HepG2 (cell line): ENCODE results near the gene ARL5B. TPM values are rescaled to one million over a fixed set of nuclear protein-coding genes. Genes with fewer than 3 reads are reported as not detected.

Experiments used
- CBFB ChIP-seq: sonication (generic); formaldehyde crosslinking; IDR thresholded peaks from 2 replicates; pipeline ENCODE4 v1.4.0; 2020; ENCODE audit warnings: missing genetic modification reagents
- CEBPG ChIP-seq: IDR thresholded peaks from 2 replicates; pipeline ENCODE4 v1.6.1; 2016
- CHCHD3 ChIP-seq: sonication (generic); formaldehyde crosslinking; IDR thresholded peaks from 2 replicates; pipeline ENCODE4 v1.8.0; 2022; ENCODE audit warnings: mild to moderate bottlenecking, missing genetic modification reagents, moderate library complexity
- FOXP1 ChIP-seq, 2 experiments: fragments of 450-650 bp in 1 of 2; IDR thresholded peaks; 2 replicates each; pipeline ENCODE4 v1.6.1; 2017 to 2018; ENCODE audit warnings: antibody characterized with exemption in 1 of 2
- HNF4A ChIP-seq: sonication (generic); formaldehyde crosslinking; IDR thresholded peaks from 2 replicates; pipeline ENCODE4 v1.4.0; 2020; ENCODE audit warnings: missing genetic modification reagents
- HNRNPL ChIP-seq: fragments of 200-400 bp; formaldehyde crosslinking; IDR thresholded peaks from 2 replicates; pipeline ENCODE4 v1.6.1; 2017; ENCODE audit warnings: mild to moderate bottlenecking, low read depth, low read length
- JARID2 ChIP-seq: sonication (generic); formaldehyde crosslinking; IDR thresholded peaks from 2 replicates; pipeline ENCODE4 v1.8.1; 2023; ENCODE audit warnings: missing genetic modification reagents, inconsistent platforms; ENCODE audit not compliant: insufficient replicate concordance
- JDP2 ChIP-seq: sonication (generic); formaldehyde crosslinking; IDR thresholded peaks from 2 replicates; pipeline ENCODE4 v1.8.1; 2022; ENCODE audit warnings: missing genetic modification reagents, borderline replicate concordance
- MBNL3 ChIP-seq: fragments of 250-450 bp; sonication (Bioruptor Pico); conservative IDR thresholded peaks from 2 replicates; pipeline ENCODE4 v1.8.0; 2022; ENCODE audit warnings: mild to moderate bottlenecking, inconsistent platforms
- PHF5A ChIP-seq: IDR thresholded peaks from one replicate; pipeline ENCODE4 v1.6.1; 2018; ENCODE audit warnings: low read depth, missing genetic modification reagents; ENCODE audit not compliant: unreplicated experiment
- SSRP1 ChIP-seq: IDR thresholded peaks from 2 replicates; pipeline ENCODE4 v1.6.1; 2016; ENCODE audit warnings: control low read depth
- TERF1 ChIP-seq: sonication (generic); formaldehyde crosslinking; IDR thresholded peaks from 2 replicates; pipeline ENCODE4 v1.8.0; 2022; ENCODE audit warnings: mild to moderate bottlenecking, missing genetic modification reagents, moderate library complexity
- ZFP91 ChIP-seq: sonication (generic); formaldehyde crosslinking; IDR thresholded peaks from 2 replicates; pipeline ENCODE4 v1.9.0; 2022; ENCODE audit warnings: missing genetic modification reagents, mild to moderate bottlenecking, borderline replicate concordance
- ZMYM4 ChIP-seq: sonication (generic); formaldehyde crosslinking; IDR thresholded peaks from 2 replicates; pipeline ENCODE4 v1.8.1; 2023; ENCODE audit warnings: mild to moderate bottlenecking, missing genetic modification reagents
- ZNF142 ChIP-seq: sonication (generic); formaldehyde crosslinking; IDR thresholded peaks from 2 replicates; pipeline ENCODE4 v1.4.0; 2020; ENCODE audit warnings: missing genetic modification reagents
- ZNF337 ChIP-seq: sonication (generic); formaldehyde crosslinking; IDR thresholded peaks from 2 replicates; pipeline ENCODE4 v1.5.1; 2020; ENCODE audit warnings: missing genetic modification reagents, low read depth, mild to moderate bottlenecking, borderline replicate concordance
- ZNF619 ChIP-seq: sonication (generic); formaldehyde crosslinking; IDR thresholded peaks from 2 replicates; pipeline ENCODE4 v1.4.0; 2020; ENCODE audit warnings: mild to moderate bottlenecking, missing genetic modification reagents
- polyA plus RNA-seq, 8 experiments: library from polyadenylated mRNA; depleted of rRNA in 3 of 8; stranded (reverse) in 7 of 8; unstranded in 1 of 8; fragments of >200 nt; fragmentation: Illumina TruSeq in 4 of 8; extraction: Trizol in 4 of 8; gene quantifications; 2 replicates each; pipeline versions ENCODE4 v1.2.1 to v1.2.3, GENCODE V29; 2011 to 2016; ENCODE audit warnings: low read depth in 4 of 8, missing spikeins in 1 of 8, mixed read lengths in 1 of 8; ENCODE audit not compliant: insufficient read depth in 1 of 8
- total RNA-seq, 5 experiments: library from RNA; depleted of rRNA; stranded (reverse); fragments of >200 nt; fragmentation: Illumina TruSeq; extraction: Trizol; gene quantifications; 2 replicates each; pipeline ENCODE4 v1.2.3, GENCODE V29; 2016; ENCODE audit warnings: low read depth in 1 of 5
- TF ChIP-seq, protein P1 (sequence below): sonication (generic); formaldehyde crosslinking; conservative IDR thresholded peaks from 2 replicates; pipeline ENCODE4 v1.8.0; 2022; ENCODE audit warnings: missing genetic modification reagents
- TF ChIP-seq, protein P2 (sequence below): IDR thresholded peaks from 2 replicates; pipeline ENCODE4 v1.6.1; 2012; ENCODE audit warnings: low read depth, low read length, improper control_type of control experiment

The ARL5B gene
- total and polyA plus RNA-seq, 2 of the 13 experiments (the other 11 are each of a cell fraction or from before 2014, with no cell fraction given) = 26.6 to 32.7 TPM

- no peak for TF ChIP-seq PHF5A
- no peak for TF ChIP-seq HNRNPL
- TF ChIP-seq CHCHD3 = no peak
- TF ChIP-seq TERF1 = no peak
- no peak for TF ChIP-seq JDP2 (CRISPR knock-in tag)
- TF ChIP-seq CEBPG (CRISPR knock-in tag) = peak; percentile 70
- TF ChIP-seq ZNF337 (CRISPR knock-in tag) = no peak
- TF ChIP-seq ZFP91 (CRISPR knock-in tag) = no peak
- peak; percentile 50; the same call in 1 of the 2 replicates for TF ChIP-seq ZMYM4 (CRISPR knock-in tag)
- no peak for TF ChIP-seq CBFB (CRISPR knock-in tag)
- no peak for TF ChIP-seq JARID2 (CRISPR knock-in tag)
- no peak for TF ChIP-seq SSRP1 (CRISPR knock-in tag)
- TF ChIP-seq, protein P1, sequence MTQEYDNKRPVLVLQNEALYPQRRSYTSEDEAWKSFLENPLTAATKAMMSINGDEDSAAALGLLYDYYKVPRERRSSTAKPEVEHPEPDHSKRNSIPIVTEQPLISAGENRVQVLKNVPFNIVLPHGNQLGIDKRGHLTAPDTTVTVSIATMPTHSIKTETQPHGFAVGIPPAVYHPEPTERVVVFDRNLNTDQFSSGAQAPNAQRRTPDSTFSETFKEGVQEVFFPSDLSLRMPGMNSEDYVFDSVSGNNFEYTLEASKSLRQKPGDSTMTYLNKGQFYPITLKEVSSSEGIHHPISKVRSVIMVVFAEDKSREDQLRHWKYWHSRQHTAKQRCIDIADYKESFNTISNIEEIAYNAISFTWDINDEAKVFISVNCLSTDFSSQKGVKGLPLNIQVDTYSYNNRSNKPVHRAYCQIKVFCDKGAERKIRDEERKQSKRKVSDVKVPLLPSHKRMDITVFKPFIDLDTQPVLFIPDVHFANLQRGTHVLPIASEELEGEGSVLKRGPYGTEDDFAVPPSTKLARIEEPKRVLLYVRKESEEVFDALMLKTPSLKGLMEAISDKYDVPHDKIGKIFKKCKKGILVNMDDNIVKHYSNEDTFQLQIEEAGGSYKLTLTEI = no peak
- TF ChIP-seq, protein P2, sequence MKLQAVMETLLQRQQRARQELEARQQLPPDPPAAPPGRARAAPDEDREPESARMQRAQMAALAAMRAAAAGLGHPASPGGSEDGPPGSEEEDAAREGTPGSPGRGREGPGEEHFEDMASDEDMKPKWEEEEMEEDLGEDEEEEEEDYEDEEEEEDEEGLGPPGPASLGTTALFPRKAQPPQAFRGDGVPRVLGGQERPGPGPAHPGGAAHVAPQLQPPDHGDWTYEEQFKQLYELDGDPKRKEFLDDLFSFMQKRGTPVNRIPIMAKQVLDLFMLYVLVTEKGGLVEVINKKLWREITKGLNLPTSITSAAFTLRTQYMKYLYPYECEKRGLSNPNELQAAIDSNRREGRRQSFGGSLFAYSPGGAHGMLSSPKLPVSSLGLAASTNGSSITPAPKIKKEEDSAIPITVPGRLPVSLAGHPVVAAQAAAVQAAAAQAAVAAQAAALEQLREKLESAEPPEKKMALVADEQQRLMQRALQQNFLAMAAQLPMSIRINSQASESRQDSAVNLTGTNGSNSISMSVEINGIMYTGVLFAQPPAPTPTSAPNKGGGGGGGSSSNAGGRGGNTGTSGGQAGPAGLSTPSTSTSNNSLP = peak; percentile 73
- TF ChIP-seq HNF4A (CRISPR knock-in tag) = peak; percentile 84
- TF ChIP-seq MBNL3 (CRISPR knock-in tag) = no peak
- TF ChIP-seq ZNF142 = no peak
- no peak for TF ChIP-seq FOXP1 (IDR thresholded peaks at IDR 0.05)
- peak; percentile 56 for TF ChIP-seq FOXP1 (CRISPR knock-in tag; IDR thresholded peaks at IDR 0.05)
- TF ChIP-seq ZNF619 (CRISPR knock-in tag) = no peak
Measured at GRCh38 chr10:18615618-18616017, 43.6 kb upstream of the ARL5B start (continued).
